ENCODE results near the gene ZNF213. TPM values are rescaled to one million over a fixed set of nuclear protein-coding genes. Genes with fewer than 3 reads are reported as not detected.
A peak's percentile ranks its signal among the peaks of the same experiment; 100 is the strongest.
"Not testable (repeated sequence)": the region's sequence is repeated elsewhere in the genome, so short reads cannot be mapped to it uniquely, and the experiment has no call there.

Gene ZNF213
- total RNA-seq, 1 experiment from 2014 or later = 15.9 TPM

- H2AFZ ChIP-seq = peak overlapping the region; percentile 80
- no peaks in the 10 kb centered on the region for H3K9me3 ChIP-seq (ENCODE audit: insufficient read depth, low read depth)
- CTCF ChIA-PET = interaction anchor here (0.5 kb wide), 2 partner anchors 72 to 767 kb away, joined by 3 read pairs; no protein-coding TSS in a partner anchor
- H3F3A ChIP-seq (ENCODE audit: insufficient read depth, low read depth) = peaks cover 27% of the 10 kb centered on the region
- no peak overlapping the region for H3K4me3 ChIP-seq
- POLR2A ChIA-PET (ENCODE audit: unreplicated experiment) = interaction anchor here (0.6 to 0.7 kb wide), 3 partner anchors 37 to 904 kb away, joined by 3 to 5 read pairs (median 5); no protein-coding TSS in a partner anchor
- no peaks in the 10 kb centered on the region for H3K9me2 ChIP-seq (ENCODE audit: insufficient read depth)
- peak overlapping the region; percentile 71 for H3K4me2 ChIP-seq
- no TSS peak for BruUV-seq (replicated peaks)
- TF ChIP-seq EZH2 (IDR thresholded peaks at IDR 0.05; ENCODE audit: low read depth) (no peak), CTCF (conservative IDR thresholded peaks at IDR 0.05) (no peak)
- H3K4me1 ChIP-seq (replicated peaks; ENCODE audit: insufficient read depth) = 0 out of 2 replicates have a peak, but pooled peaks cover 4% of the 10 kb centered on the region
- intact Hi-C loops (cut with micrococcal nuclease; ENCODE audit: unreplicated experiment) = loop anchor here (5.0 kb wide), 2 partner anchors 33 to 108 kb away; no protein-coding TSS in a partner anchor
- no peaks in the 10 kb centered on the region for H3K36me3 ChIP-seq (ENCODE audit: low read depth)
- H3K79me2 ChIP-seq (ENCODE audit: low read depth) = no peaks in the 10 kb centered on the region
- H4K20me1 ChIP-seq (ENCODE audit: insufficient read depth) = no peaks in the 10 kb centered on the region
- no peak overlapping the region for H3K27ac ChIP-seq
- no peaks in the 10 kb centered on the region for H3K27me3 ChIP-seq (ENCODE audit: insufficient read depth, low read depth)
- no peak for DNase-seq
These were observed 30.4 kb downstream of the ZNF213 start for GRCh38 chr16:3165111-3165822.

GRCh38 chr16:3166505-3166886 lies 31.7 kb downstream of the ZNF213 start:
- BruUV-seq (replicated peaks) = no TSS peak
- Histone ChIP-seq H3K27me3 (ENCODE audit: insufficient read depth, low read depth) (no peaks in the 10 kb centered on the region), H2AFZ (no peak overlapping the region), H3K4me1 (replicated peaks; ENCODE audit: insufficient read depth) (0 out of 2 replicates have a peak, but pooled peaks cover 4% of the 10 kb centered on the region), H4K20me1 (ENCODE audit: insufficient read depth) (no peaks in the 10 kb centered on the region), H3K36me3 (ENCODE audit: low read depth) (no peaks in the 10 kb centered on the region), H3K4me3 (no peak overlapping the region), H3K9me3 (ENCODE audit: insufficient read depth, low read depth) (no peaks in the 10 kb centered on the region), H3F3A (ENCODE audit: insufficient read depth, low read depth) (peaks cover 20% of the 10 kb centered on the region), H3K27ac (no peak overlapping the region), H3K9me2 (ENCODE audit: insufficient read depth) (no peaks in the 10 kb centered on the region), H3K79me2 (ENCODE audit: low read depth) (no peaks in the 10 kb centered on the region), H3K4me2 (no peak overlapping the region)
- intact Hi-C loops (cut with micrococcal nuclease; ENCODE audit: unreplicated experiment) = loop anchor here (5.0 kb wide), 2 partner anchors 34 to 109 kb away; no protein-coding TSS in a partner anchor
- ChIA-PET POLR2A (ENCODE audit: unreplicated experiment) (no interaction called here), CTCF (interaction anchor here (0.7 kb wide), 1 partner anchor 26 kb away, joined by 3 read pairs; no protein-coding TSS in a partner anchor)
- no peak for TF ChIP-seq CTCF (conservative IDR thresholded peaks at IDR 0.05)
- no peak for TF ChIP-seq EZH2 (IDR thresholded peaks at IDR 0.05; ENCODE audit: low read depth)
- DNase-seq = peak in 1 of 2 experiments; percentile 52

- peaks cover 22% of the 10 kb centered on the region for H3F3A ChIP-seq (ENCODE audit: insufficient read depth, low read depth)
- not testable (repeated sequence) for H4K20me1 ChIP-seq (ENCODE audit: insufficient read depth); H3K4me2 ChIP-seq; H3K9me2 ChIP-seq (ENCODE audit: insufficient read depth); H3K4me3 ChIP-seq; H3K4me1 ChIP-seq (replicated peaks; ENCODE audit: insufficient read depth); H3K79me2 ChIP-seq (ENCODE audit: low read depth); H3K27me3 ChIP-seq (ENCODE audit: insufficient read depth, low read depth); H2AFZ ChIP-seq; H3K36me3 ChIP-seq (ENCODE audit: low read depth); BruUV-seq (replicated peaks); H3K9me3 ChIP-seq (ENCODE audit: insufficient read depth, low read depth); H3K27ac ChIP-seq; DNase-seq
- POLR2A ChIA-PET (ENCODE audit: unreplicated experiment) = interaction anchor here (0.6 kb wide), 1 partner anchor 19 kb away, joined by 4 read pairs; the partner anchor contains the start of gene OR1F1
- CTCF ChIA-PET = interaction anchor here (0.6 to 0.7 kb wide), 2 partner anchors 69 to 347 kb away, joined by 3 to 5 read pairs; no protein-coding TSS in a partner anchor
- intact Hi-C loops (cut with micrococcal nuclease; ENCODE audit: unreplicated experiment) = loop anchor here (5.0 kb wide), 2 partner anchors 36 to 111 kb away; no protein-coding TSS in a partner anchor
These were observed 33.9 kb downstream of the ZNF213 start for GRCh38 chr16:3168729-3169128.
